ENCODE measurements around the gene RAD51B. TPM values are rescaled to one million over a fixed set of nuclear protein-coding genes. Genes with fewer than 3 reads are reported as not detected.

The RAD51B gene
- total RNA-seq, 1 experiment from 2014 or later, result 14.2 TPM

GRCh38 chr14:68225321-68225720 is 405.7 kb downstream of the RAD51B start:
- ChIA-PET CTCF (no interaction called here), POLR2A (no interaction called here)
- DNase-seq (ENCODE audit: low spot score) (no peak), ATAC-seq (no peak)
- peaks cover 3% of the 10 kb centered on the region; the same call in 1 of the 2 replicates for H3K36me3 Mint-ChIP-seq
- H3K4me3 Mint-ChIP-seq, result no peak overlapping the region
- peaks cover 10% of the 10 kb centered on the region for H3K4me1 Mint-ChIP-seq
- peaks cover 19% of the 10 kb centered on the region for H3K9me3 Mint-ChIP-seq
- no peak for TF ChIP-seq E2F5 (CRISPR knock-in tag; IDR thresholded peaks at IDR 0.05)
- no peak for TF ChIP-seq HMGXB4 (CRISPR knock-in tag; IDR thresholded peaks at IDR 0.05)
- TF ChIP-seq CREM (CRISPR knock-in tag; IDR thresholded peaks at IDR 0.05), result no peak
- TF ChIP-seq IRF1 (CRISPR knock-in tag; IDR thresholded peaks at IDR 0.05), result no peak
- TF ChIP-seq SOX15 (CRISPR knock-in tag; IDR thresholded peaks at IDR 0.05), result no peak
- TF ChIP-seq ATF2 (CRISPR knock-in tag; IDR thresholded peaks at IDR 0.05; ENCODE audit: borderline replicate concordance, low read depth), result no peak
- TF ChIP-seq ZNF138 (CRISPR knock-in tag; conservative IDR thresholded peaks at IDR 0.05), result no peak
- H3K27ac Mint-ChIP-seq, result no peak overlapping the region
- no peaks in the 10 kb centered on the region for H3K27me3 Mint-ChIP-seq (ENCODE audit: low read depth)

GRCh38 chr14:68226523-68226922 is 406.9 kb downstream of the RAD51B start:
- DNase-seq (ENCODE audit: low spot score) (no peak), ATAC-seq (no peak)
- no peak for TF ChIP-seq ZNF532 (CRISPR knock-in tag; IDR thresholded peaks at IDR 0.05; ENCODE audit: borderline replicate concordance)
- TF ChIP-seq FOXP1 (CRISPR knock-in tag; IDR thresholded peaks at IDR 0.05; ENCODE audit: borderline replicate concordance), result no peak
- no peak for TF ChIP-seq ZNF281 (CRISPR knock-in tag; IDR thresholded peaks at IDR 0.05)
- POLR2A ChIA-PET, result no interaction called here
- H3K27me3 Mint-ChIP-seq (ENCODE audit: low read depth), result no peaks in the 10 kb centered on the region
- peaks cover 13% of the 10 kb centered on the region for H3K9me3 Mint-ChIP-seq
- peaks cover 3% of the 10 kb centered on the region; the same call in 1 of the 2 replicates for H3K36me3 Mint-ChIP-seq
- H3K4me3 Mint-ChIP-seq, result no peak overlapping the region
- peaks cover 10% of the 10 kb centered on the region for H3K4me1 Mint-ChIP-seq
- H3K27ac Mint-ChIP-seq, result no peak overlapping the region
- CTCF ChIA-PET, result interaction anchor here (0.7 kb wide), 1 partner anchor 11 kb away, joined by 3 read pairs; no protein-coding TSS in a partner anchor
